ENCODE data around the gene SLC25A33. TPM values are rescaled to one million over a fixed set of nuclear protein-coding genes. Genes with fewer than 3 reads are reported as not detected.
"Not testable (repeated sequence)": the region's sequence is repeated elsewhere in the genome, so short reads cannot be mapped to it uniquely, and the experiment has no call there.

SLC25A33 gene
- total RNA-seq, 1 donor from 2014 or later, result 5.9 TPM

DNA sequence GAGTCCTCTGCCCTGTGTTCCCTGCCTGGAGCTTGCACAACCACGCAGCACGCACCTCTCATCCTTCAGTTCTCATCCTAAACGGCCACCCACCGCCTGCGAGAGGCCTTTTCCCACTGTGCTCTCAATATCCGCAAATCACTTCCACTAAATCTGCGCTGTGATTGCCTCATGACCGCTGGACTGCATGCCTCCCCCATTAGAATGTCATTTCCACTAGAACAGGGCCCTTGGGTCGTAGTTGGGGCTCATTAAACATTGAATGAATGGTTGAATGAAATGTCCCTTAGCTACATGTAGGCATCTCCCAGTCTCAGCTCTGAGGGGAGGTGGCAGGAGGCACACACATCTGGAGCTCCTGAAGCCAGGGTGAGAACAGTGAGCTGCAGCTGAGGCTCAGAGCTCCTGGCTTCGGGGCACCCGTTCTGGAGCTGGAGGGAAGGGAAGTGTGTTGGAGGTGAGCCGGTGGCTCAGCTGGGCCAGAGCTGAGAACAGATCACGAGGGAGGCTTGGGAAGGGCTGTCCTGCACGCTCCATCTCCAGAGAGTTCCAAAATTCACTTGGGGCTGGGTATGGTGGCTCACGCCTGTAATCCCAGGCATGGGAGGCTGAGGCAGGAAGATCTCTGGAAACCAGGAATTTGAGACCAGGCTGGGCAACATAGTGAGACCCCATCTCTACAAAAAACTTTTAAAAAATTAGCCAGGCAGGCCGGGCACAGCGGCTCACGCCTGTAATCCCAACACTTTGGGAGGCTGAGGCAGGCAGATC lies 79.8 kb downstream of the SLC25A33 start:
- intact Hi-C loops (cut with micrococcal nuclease), result no loop called here

DNA sequence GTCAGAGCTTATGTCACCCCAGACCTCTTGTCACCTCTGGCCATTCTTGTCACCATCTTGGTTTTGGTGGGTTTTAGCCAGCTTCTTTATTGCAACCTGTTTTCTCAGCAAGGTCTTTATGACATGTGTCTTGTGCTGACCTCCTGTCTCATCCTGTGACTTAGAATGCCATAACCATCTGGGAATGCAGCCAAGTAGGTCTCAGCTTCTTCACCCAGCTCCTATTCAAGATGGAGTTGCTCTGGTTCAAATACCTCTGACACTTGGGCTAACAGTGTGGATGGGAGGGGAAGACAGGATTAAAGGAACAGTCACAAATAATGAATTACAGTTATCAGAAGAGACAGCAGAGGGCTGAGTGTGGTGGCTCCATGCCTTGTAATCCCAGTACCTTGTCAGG lies 81.8 kb downstream of the SLC25A33 start:
- intact Hi-C loops (cut with micrococcal nuclease), result no loop called here

DNA sequence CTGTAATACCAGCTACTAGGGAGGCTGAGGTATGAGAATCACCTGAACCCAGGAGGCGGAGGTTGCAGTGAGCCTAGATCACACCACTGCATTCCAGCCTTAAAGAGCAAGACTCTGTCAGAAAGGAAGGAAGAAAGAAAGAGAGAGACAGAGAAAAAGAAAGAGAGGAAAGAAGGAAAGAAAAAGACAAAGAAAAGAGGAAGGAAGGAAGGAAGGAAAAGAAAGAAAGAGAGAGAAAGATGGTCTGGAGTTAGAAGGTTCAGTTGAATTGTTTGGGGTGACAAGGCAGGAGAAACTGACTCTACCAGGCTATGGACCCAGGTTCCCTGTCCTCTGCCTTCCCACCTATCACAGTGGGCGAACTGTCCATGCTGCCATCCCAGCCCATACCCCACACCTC lies 84.8 kb downstream of the SLC25A33 start:
- intact Hi-C loops (cut with micrococcal nuclease), result no loop called here

DNA sequence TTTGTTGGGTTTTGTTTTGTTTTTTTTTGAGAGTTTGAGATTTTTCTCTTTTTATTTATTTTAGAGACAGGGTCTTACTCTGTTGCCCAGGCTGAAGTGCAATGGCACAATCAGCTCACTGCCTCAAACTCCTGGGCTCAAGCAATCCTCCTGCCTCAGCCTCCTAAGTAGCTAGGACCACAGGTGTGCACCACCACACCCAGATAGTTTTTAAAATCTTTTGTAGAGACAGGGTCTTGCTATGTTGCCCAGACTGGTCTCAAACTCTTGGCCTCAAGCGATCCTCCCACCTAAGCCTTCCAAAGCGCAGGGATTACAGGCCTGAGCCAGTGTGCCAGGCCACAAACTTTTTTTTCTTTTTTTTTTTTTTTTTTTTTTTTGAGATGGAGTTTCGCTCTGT lies 85.8 kb downstream of the SLC25A33 start:
- intact Hi-C loops (cut with micrococcal nuclease), result not testable (repeated sequence)

DNA sequence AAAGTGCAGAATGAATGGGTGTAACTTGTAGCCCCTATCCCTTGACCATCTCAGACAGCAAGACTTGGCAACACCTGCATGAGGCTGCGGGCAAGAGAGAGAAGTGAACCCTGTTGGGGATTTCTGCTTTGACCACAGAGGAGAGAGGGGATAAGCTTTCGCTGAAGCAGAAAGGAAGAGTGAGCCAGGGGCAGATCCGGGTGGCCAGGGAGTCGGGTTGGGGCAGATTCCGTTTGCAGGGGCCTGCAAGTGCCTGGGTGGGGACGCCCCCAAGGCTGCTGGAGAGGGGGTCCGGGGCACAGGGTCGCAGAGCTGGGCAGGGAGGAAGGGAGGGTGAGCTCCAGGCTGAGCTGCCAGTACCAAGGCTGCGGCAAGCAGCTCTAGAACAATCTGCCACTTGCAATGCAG lies 86.9 kb downstream of the SLC25A33 start:
- intact Hi-C loops (cut with micrococcal nuclease), result loop anchor here (2.0 kb wide), 1 partner anchor 99 kb away; no protein-coding TSS in a partner anchor

DNA sequence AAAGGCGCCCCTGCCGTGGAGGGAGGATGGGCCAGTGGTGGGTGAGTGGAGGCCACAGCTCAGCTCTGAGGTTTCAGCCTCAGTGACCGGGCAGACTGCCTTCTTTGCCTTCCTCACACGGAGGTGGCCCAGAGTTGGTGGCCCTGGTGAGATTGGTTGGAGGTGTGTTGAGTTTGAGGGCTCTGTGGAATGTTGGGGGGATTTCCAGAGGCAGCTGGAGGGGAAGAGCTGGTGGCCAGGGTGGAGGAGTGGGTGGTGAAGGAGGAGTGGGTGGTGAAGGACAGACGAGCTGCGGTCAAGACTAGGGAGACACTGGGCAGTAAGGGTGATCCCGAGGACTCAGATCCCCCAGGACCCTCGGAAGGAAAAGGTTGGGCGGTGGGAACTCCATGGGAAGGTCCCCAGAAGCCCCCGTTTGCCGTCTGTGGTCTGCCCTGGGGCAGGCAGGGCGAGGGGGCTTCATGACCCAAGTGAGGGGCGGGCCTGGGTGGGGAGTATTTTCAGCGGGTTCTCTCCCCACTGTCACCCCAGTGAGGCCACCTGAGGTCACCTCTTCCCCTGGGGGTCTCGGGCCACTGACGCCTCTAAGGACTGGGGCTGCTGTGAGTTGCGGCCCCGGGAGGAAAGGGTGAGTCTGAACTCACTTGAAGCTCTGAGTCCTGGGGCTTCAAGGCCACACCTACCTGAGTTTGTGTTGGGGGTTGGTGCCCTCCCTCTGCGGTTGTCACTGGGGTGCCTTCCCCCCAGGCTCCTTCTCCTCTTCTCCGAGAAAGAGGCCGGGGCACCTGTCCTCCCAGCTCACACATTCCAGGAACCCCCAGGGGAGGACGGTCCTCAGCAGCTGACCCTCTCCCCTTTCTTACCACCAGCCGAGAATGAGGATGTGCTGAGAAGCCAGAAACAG lies 89.5 kb downstream of the SLC25A33 start:
- intact Hi-C loops (cut with micrococcal nuclease), result loop anchor here (1.0 kb wide), 4 partner anchors 24 to 282 kb away; partner anchors contain the start of gene CTNNBIP1

DNA sequence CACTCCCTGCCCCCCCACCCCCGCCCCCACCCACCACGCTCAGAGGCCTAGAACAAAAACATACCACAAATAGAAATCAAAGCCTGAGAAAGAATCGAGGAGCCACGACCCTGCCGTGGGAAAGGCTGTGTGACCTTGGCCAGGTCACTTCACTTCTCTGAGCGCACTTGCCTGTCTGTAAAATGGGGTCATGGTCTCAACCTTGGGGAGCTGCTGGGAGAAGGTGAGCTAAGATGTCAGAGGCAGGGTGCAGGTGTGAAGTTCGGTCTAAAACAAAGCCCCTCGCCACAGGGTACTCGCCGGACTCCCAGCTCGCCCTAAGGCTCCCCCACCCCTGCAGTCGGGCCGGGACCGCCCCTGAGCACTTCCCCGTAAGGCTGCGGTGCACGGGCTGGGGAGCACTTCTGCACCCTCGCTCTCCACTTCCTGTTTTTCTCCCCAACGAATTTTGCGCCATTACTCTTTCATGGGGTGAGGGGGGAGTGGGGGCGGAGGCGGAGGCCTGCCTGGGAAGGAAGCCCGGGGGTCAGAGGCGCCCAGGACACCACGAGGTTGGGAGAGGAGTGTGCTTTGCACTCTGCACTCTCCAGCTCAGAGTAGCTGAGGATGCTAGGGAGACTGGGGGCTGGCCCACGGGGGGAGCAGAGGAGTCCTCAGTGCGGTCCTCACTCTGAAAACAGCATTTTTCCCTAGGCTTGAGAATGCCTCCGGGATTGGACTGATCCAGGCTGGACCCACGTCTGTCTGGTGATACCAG lies 90.4 kb downstream of the SLC25A33 start:
- intact Hi-C loops (cut with micrococcal nuclease), result loop anchor here (1.0 kb wide), 4 partner anchors 23 to 281 kb away; partner anchors contain the start of gene CTNNBIP1

DNA sequence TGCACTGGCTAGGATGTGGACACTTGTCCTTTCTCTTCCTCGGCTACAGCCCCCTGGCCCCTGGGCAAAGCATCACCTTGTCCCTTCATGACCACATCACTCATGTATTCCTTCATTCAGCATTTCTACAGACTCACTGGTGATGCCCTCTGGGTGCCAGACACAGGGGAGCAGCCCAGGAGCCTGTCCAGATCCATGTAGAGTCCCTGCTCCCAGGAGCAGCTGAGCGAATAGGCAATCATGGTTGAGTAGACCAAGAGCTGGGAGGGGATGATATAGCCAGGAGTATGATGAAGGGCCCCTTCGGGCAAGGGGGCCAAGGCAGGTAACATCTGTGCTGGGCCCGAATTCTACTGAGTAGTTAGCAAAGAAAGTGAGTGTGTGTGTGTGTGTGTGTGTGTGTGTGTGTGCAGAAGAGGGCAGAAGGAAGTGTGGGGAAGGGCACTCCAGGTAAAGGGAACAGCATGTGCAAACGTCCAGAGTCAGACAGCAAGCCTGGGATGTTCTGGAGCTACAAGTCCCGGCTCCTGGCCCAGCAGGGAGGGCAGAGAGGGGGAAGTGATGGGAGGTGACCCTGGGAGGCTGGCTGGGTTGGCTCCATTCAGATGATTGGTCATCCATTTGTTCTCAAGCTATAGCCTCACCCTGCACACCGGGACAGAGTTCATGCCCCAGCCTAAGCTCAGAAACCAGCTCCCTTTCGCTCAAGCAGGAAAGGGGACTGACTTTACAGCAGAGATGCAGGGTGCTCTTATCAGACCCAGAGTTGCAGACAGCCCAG lies 91.3 kb downstream of the SLC25A33 start:
- intact Hi-C loops (cut with micrococcal nuclease), result no loop called here

DNA sequence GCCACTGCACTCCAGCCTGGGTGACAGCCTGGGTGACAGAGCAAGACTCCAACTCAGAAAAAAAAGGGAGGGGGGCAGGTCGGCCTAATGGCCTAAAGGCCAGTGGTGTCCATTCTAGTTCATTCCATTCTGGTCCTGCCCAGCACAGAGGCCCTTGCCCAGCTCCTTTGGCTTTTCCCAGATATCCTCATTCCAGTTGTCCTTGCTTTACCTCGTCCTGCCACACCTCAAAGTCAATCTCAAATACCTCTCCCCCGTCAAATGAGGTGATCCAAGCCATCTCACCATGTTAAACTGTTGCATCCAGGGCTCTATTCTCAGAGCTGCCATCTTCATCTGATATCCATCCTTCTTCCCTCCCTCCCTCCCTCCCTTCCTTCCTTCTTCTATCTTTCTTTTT lies 92.3 kb downstream of the SLC25A33 start:
- intact Hi-C loops (cut with micrococcal nuclease), result no loop called here

DNA sequence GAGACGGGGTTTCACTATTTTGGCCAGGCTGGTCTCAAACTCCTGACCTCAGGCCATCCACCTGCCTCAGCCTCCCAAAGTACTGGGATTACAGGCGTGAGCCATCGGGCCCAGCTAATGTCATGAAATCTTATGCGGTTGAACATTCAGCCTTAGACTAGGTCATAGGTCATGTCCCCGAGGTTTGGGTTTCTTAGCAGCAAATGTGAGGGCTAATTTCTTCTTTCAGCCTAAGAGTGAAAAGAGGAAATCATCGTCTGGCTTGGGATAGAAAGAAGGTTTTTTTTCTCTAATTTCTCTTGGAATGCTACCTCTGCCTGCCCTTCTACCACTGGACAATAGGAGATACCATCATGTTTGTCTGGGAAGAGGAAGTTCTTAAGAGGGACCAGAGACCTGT lies 94.2 kb downstream of the SLC25A33 start:
- intact Hi-C loops (cut with micrococcal nuclease), result no loop called here

DNA sequence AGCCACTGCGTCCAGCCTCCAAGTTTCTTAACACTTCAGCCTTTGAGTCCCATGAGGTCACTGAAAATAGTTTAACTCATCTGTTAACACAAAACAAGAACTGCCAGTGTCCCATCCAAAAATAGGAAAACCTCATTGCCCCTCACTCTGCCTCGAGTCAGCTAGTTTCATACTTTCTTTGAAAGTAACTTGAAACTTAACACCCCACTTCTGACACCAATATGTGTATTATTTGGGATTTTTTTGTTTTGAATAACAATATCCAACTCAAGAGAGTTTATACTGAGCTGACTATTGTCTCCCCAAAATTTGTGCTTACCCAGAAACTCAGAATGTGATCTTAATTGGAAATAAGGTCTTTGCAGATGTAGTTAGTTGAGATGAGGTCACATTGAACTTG lies 95.3 kb downstream of the SLC25A33 start:
- intact Hi-C loops (cut with micrococcal nuclease), result no loop called here

Other genes starting within 250 kb of the SLC25A33 start
- gene SPSB1, start 246.6 kb upstream of the SLC25A33 start, total RNA-seq, result 13.2 and 13.6 TPM in 2 replicates
- gene TMEM201, start 49.4 kb downstream of the SLC25A33 start, total RNA-seq, result 23.4 and 24.3 TPM in 2 replicates
- gene PIK3CD, start 112.3 kb downstream of the SLC25A33 start, total RNA-seq, result 200 and 201 TPM in 2 replicates